ENCODE results near the gene CRYM.

CRYM gene

GRCh38 chr16:21272253-21272652, 5.8 kb downstream of the CRYM start:
- TF ChIP-seq CTCF (IDR thresholded peaks at IDR 0.05; ENCODE audit: poor library complexity, severe bottlenecking), result no peak
- H3K27ac ChIP-seq (ENCODE audit: poor library complexity, severe bottlenecking), result no peak overlapping the region
- H3K4me3 ChIP-seq (ENCODE audit: severe bottlenecking), result no peak overlapping the region
- ATAC-seq (ENCODE audit: low read depth) (no peak), DNase-seq (ENCODE audit: low spot score) (no peak)
- no peaks in the 10 kb centered on the region for H3K4me1 ChIP-seq (ENCODE audit: insufficient read depth, poor library complexity, severe bottlenecking)
- H3K27me3 ChIP-seq (ENCODE audit: insufficient read depth, poor library complexity, severe bottlenecking), result peaks cover 30% of the 10 kb centered on the region
- no peaks in the 10 kb centered on the region for H3K36me3 ChIP-seq (ENCODE audit: low read depth)
- H3K9me3 ChIP-seq (ENCODE audit: severe bottlenecking), result no peaks in the 10 kb centered on the region

- Histone ChIP-seq H3K27ac (ENCODE audit: poor library complexity, severe bottlenecking) (no peak overlapping the region), H3K36me3 (ENCODE audit: low read depth) (no peaks in the 10 kb centered on the region), H3K27me3 (ENCODE audit: insufficient read depth, poor library complexity, severe bottlenecking) (no peaks in the 10 kb centered on the region), H3K9me3 (ENCODE audit: severe bottlenecking) (no peaks in the 10 kb centered on the region), H3K4me1 (ENCODE audit: insufficient read depth, poor library complexity, severe bottlenecking) (no peaks in the 10 kb centered on the region), H3K4me3 (ENCODE audit: severe bottlenecking) (no peak overlapping the region)
- no peak for DNase-seq (ENCODE audit: low spot score)
- no peak for ATAC-seq (ENCODE audit: low read depth)
- TF ChIP-seq CTCF (IDR thresholded peaks at IDR 0.05; ENCODE audit: poor library complexity, severe bottlenecking), result no peak
Measured at GRCh38 chr16:21268236-21268635, 9.9 kb downstream of the CRYM start.

GRCh38 chr16:21267298-21267697, 10.8 kb downstream of the CRYM start:
- Histone ChIP-seq H3K27me3 (ENCODE audit: insufficient read depth, poor library complexity, severe bottlenecking) (no peaks in the 10 kb centered on the region), H3K27ac (ENCODE audit: poor library complexity, severe bottlenecking) (no peak overlapping the region), H3K9me3 (ENCODE audit: severe bottlenecking) (no peaks in the 10 kb centered on the region), H3K36me3 (ENCODE audit: low read depth) (no peaks in the 10 kb centered on the region), H3K4me3 (ENCODE audit: severe bottlenecking) (no peak overlapping the region), H3K4me1 (ENCODE audit: insufficient read depth, poor library complexity, severe bottlenecking) (no peaks in the 10 kb centered on the region)
- TF ChIP-seq CTCF (IDR thresholded peaks at IDR 0.05; ENCODE audit: poor library complexity, severe bottlenecking), result no peak
- DNase-seq (ENCODE audit: low spot score) (no peak), ATAC-seq (ENCODE audit: low read depth) (no peak)

GRCh38 chr16:21265104-21265837, 12.8 kb downstream of the CRYM start:
- ATAC-seq (ENCODE audit: low read depth) (no peak), DNase-seq (ENCODE audit: low spot score) (no peak)
- Histone ChIP-seq H3K36me3 (ENCODE audit: low read depth) (no peaks in the 10 kb centered on the region), H3K27ac (ENCODE audit: poor library complexity, severe bottlenecking) (no peak overlapping the region), H3K4me1 (ENCODE audit: insufficient read depth, poor library complexity, severe bottlenecking) (no peaks in the 10 kb centered on the region), H3K27me3 (ENCODE audit: insufficient read depth, poor library complexity, severe bottlenecking) (no peaks in the 10 kb centered on the region), H3K4me3 (ENCODE audit: severe bottlenecking) (no peak overlapping the region), H3K9me3 (ENCODE audit: severe bottlenecking) (no peaks in the 10 kb centered on the region)
- TF ChIP-seq CTCF (IDR thresholded peaks at IDR 0.05; ENCODE audit: poor library complexity, severe bottlenecking), result no peak

- DNase-seq (ENCODE audit: low spot score), result no peak
- no peak for ATAC-seq (ENCODE audit: low read depth)
- H3K9me3 ChIP-seq (ENCODE audit: severe bottlenecking), result no peaks in the 10 kb centered on the region
- H3K4me3 ChIP-seq (ENCODE audit: severe bottlenecking), result no peak overlapping the region
- TF ChIP-seq CTCF (IDR thresholded peaks at IDR 0.05; ENCODE audit: poor library complexity, severe bottlenecking), result no peak
- no peaks in the 10 kb centered on the region for H3K36me3 ChIP-seq (ENCODE audit: low read depth)
- H3K27ac ChIP-seq (ENCODE audit: poor library complexity, severe bottlenecking), result no peak overlapping the region
- H3K4me1 ChIP-seq (ENCODE audit: insufficient read depth, poor library complexity, severe bottlenecking), result no peaks in the 10 kb centered on the region
- H3K27me3 ChIP-seq (ENCODE audit: insufficient read depth, poor library complexity, severe bottlenecking), result no peaks in the 10 kb centered on the region
Measured at GRCh38 chr16:21264571-21265036, 13.5 kb downstream of the CRYM start.

All from RWPE2 (cell line).